ENCODE results near the gene ASPRV1.
"Not testable (repeated sequence)": the region's sequence is repeated elsewhere in the genome, so short reads cannot be mapped to it uniquely, and the experiment has no call there.

The ASPRV1 gene

DNA sequence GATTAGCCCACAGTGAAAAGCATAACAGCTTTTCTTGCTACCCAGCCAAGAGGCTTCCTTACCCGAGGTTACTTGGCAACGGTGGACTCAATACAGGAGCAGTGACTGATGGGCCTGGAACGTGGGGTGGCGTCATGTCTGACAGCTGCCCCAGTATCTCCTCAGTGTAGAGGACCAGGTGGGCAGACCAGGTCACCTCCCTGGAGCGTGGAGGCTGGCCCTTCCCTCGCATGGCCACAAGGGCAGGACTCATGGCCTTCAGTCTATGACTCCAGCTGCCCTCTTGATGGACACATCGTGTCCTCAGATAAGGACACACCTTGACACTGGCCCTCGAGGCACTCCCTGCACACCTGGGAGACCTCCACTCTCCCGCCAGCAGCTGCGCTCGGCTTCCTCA lies 6.4 kb downstream of the ASPRV1 start:
- Histone ChIP-seq H3K9ac (ENCODE audit: low read length) (no peak overlapping the region), H3K27ac (ENCODE audit: low read length) (no peak overlapping the region), H3K27me3 (ENCODE audit: control insufficient read depth, insufficient read depth, low read length) (no peaks in the 10 kb centered on the region), H3K9me3 (ENCODE audit: control insufficient read depth, low read depth, low read length) (no peaks in the 10 kb centered on the region), H3K4me1 (ENCODE audit: control insufficient read depth, low read depth, low read length) (no peaks in the 10 kb centered on the region), H3K4me3 (ENCODE audit: low read length) (no peak overlapping the region), H3K36me3 (ENCODE audit: control insufficient read depth, low read depth, low read length) (no peaks in the 10 kb centered on the region)

GRCh38 chr2:69954084-69954483 lies 7.3 kb downstream of the ASPRV1 start:
- no peak overlapping the region for H3K27ac ChIP-seq (ENCODE audit: low read length)
- H3K9me3 ChIP-seq (ENCODE audit: control insufficient read depth, low read depth, low read length): no peaks in the 10 kb centered on the region
- no peak overlapping the region for H3K9ac ChIP-seq (ENCODE audit: low read length)

GRCh38 chr2:69952336-69953115 lies 8.9 kb downstream of the ASPRV1 start:
- H3K9ac ChIP-seq (ENCODE audit: low read length): no peak overlapping the region
- H3K27ac ChIP-seq (ENCODE audit: low read length): no peak overlapping the region
- H3K4me3 ChIP-seq (ENCODE audit: low read length): no peak overlapping the region
- no peaks in the 10 kb centered on the region for H3K36me3 ChIP-seq (ENCODE audit: control insufficient read depth, low read depth, low read length)
- H3K9me3 ChIP-seq (ENCODE audit: control insufficient read depth, low read depth, low read length): no peaks in the 10 kb centered on the region
- H3K4me1 ChIP-seq (ENCODE audit: control insufficient read depth, low read depth, low read length): no peaks in the 10 kb centered on the region
- H3K27me3 ChIP-seq (ENCODE audit: control insufficient read depth, insufficient read depth, low read length): no peaks in the 10 kb centered on the region

More at GRCh38 chr2:69954084-69954483, 7.3 kb downstream of the ASPRV1 start:
- Histone ChIP-seq H3K27me3 (ENCODE audit: control insufficient read depth, insufficient read depth, low read length) (no peaks in the 10 kb centered on the region), H3K36me3 (ENCODE audit: control insufficient read depth, low read depth, low read length) (no peaks in the 10 kb centered on the region), H3K4me1 (ENCODE audit: control insufficient read depth, low read depth, low read length) (no peaks in the 10 kb centered on the region), H3K4me3 (ENCODE audit: low read length) (no peak overlapping the region)

DNA sequence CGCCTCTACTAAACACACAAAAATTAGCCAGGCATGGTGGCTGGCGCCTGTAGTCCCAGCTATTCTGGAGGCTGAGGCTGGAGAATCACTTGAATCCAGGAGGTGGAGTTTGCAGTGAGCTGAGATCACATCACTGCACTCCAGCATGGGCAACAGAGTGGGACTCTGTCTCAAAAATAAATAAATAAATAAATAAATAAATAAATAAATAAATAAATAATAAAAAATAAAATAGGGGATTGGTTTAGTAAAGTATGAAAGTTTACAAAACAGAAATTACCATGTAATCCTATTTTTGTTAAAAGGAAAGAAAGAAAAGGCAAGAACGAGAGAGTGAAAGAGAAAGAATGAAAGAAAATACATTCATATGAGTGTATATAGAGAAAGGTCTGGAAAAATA lies 10.8 kb downstream of the ASPRV1 start:
- not testable (repeated sequence) for H3K27me3 ChIP-seq (ENCODE audit: control insufficient read depth, insufficient read depth, low read length); H3K4me3 ChIP-seq (ENCODE audit: low read length)

GRCh38 chr2:69950241-69950640 lies 11.2 kb downstream of the ASPRV1 start:
- Histone ChIP-seq H3K27me3 (ENCODE audit: control insufficient read depth, insufficient read depth, low read length) (no peaks in the 10 kb centered on the region), H3K9me3 (ENCODE audit: control insufficient read depth, low read depth, low read length) (no peaks in the 10 kb centered on the region), H3K4me1 (ENCODE audit: control insufficient read depth, low read depth, low read length) (no peaks in the 10 kb centered on the region)

More for the DNA sequence above, 10.8 kb downstream of the ASPRV1 start:
- H3K9ac ChIP-seq (ENCODE audit: low read length); H3K9me3 ChIP-seq (ENCODE audit: control insufficient read depth, low read depth, low read length); H3K36me3 ChIP-seq (ENCODE audit: control insufficient read depth, low read depth, low read length); H3K4me1 ChIP-seq (ENCODE audit: control insufficient read depth, low read depth, low read length); H3K27ac ChIP-seq (ENCODE audit: low read length): not testable (repeated sequence)

GRCh38 chr2:69948963-69949645 lies 12.3 kb downstream of the ASPRV1 start:
- Histone ChIP-seq H3K9ac (ENCODE audit: low read length) (no peak overlapping the region), H3K4me3 (ENCODE audit: low read length) (no peak overlapping the region), H3K27ac (ENCODE audit: low read length) (no peak overlapping the region), H3K4me1 (ENCODE audit: control insufficient read depth, low read depth, low read length) (no peaks in the 10 kb centered on the region), H3K9me3 (ENCODE audit: control insufficient read depth, low read depth, low read length) (no peaks in the 10 kb centered on the region), H3K36me3 (ENCODE audit: control insufficient read depth, low read depth, low read length) (no peaks in the 10 kb centered on the region), H3K27me3 (ENCODE audit: control insufficient read depth, insufficient read depth, low read length) (no peaks in the 10 kb centered on the region)

More at GRCh38 chr2:69950241-69950640, 11.2 kb downstream of the ASPRV1 start:
- no peak overlapping the region for H3K9ac ChIP-seq (ENCODE audit: low read length)
- H3K4me3 ChIP-seq (ENCODE audit: low read length): no peak overlapping the region
- no peaks in the 10 kb centered on the region for H3K36me3 ChIP-seq (ENCODE audit: control insufficient read depth, low read depth, low read length)
- H3K27ac ChIP-seq (ENCODE audit: low read length): no peak overlapping the region

DNA sequence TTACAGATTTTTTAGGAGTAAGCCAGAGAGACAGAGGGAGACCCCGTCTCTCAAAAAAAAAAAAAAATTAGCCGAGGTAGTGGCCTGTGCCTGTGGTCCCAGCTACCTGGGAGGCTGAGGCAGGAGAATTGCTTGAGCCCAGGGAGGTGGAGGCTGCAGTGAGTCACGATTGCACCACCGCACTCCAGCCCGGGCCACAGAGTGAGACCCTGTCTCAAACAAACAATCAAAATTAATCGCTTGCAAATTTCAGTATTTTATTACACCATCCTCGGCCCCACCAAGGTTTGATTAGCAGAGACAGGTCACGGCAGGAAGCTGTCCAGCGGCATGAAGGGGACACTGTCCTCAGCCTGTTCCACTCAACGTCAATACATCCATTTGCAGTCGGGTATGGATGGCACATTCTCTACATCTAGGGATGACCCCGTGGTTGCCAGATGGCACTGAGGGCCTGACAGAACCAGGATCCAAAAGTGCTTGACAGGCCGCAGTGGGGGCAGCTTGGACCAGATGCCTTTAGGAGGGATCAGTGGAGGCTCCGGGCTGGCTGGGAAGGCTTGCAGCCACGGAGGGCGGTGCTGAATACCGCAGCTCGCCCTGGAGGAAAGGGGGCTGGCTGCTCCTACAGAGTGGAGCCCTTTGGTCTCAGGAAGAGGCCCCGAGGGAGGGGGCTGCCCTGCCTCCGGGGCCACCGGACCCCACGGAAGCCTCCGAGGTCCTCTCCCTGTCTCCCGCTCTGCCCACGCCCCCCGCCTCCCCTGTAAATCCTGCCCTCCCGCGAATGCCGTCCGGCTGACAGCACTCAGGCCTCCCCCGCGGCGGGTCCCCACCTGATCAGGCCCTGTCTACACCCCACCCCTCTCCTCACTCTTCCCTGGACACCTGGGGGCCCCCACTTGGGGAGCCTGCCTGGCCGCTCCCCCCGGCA lies 13.1 kb downstream of the ASPRV1 start:
- Histone ChIP-seq H3K4me1 (ENCODE audit: control insufficient read depth, low read depth, low read length) (no peaks in the 10 kb centered on the region), H3K4me3 (ENCODE audit: low read length) (no peak overlapping the region), H3K27me3 (ENCODE audit: control insufficient read depth, insufficient read depth, low read length) (no peaks in the 10 kb centered on the region), H3K27ac (ENCODE audit: low read length) (no peak overlapping the region), H3K9ac (ENCODE audit: low read length) (no peak overlapping the region), H3K9me3 (ENCODE audit: control insufficient read depth, low read depth, low read length) (no peaks in the 10 kb centered on the region), H3K36me3 (ENCODE audit: control insufficient read depth, low read depth, low read length) (no peaks in the 10 kb centered on the region)

DNA sequence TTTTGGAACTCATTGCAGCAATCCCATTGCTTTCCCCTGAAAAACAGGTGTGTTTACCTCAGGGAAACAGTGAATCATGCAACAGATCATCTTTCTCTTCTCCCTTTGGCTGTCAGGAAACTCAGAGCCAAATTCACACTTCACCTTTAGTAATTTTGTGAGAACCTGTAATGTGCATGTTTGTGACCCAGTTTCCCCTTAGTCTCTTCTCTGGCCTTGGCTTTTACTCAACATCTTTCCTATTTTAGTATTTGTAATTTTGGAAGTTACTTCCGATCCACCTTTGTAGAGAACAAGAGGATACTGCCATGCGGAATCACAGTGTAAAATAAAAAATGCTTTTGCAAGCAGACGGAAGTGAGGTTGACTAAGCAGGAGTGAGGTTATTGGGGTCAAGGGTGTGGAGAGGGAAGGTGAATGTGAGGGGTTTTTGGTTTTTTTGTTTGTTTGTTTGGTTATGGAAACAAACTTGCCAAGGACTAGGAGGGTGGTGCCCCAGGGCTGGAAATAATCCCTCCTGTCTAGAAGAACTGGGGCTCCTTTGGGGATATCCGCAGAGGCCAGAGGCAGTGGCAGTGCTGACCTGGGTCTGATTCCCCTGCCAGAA lies 14.0 kb downstream of the ASPRV1 start:
- Histone ChIP-seq H3K27me3 (ENCODE audit: control insufficient read depth, insufficient read depth, low read length) (no peaks in the 10 kb centered on the region), H3K36me3 (ENCODE audit: control insufficient read depth, low read depth, low read length) (no peaks in the 10 kb centered on the region), H3K9ac (ENCODE audit: low read length) (no peak overlapping the region), H3K4me1 (ENCODE audit: control insufficient read depth, low read depth, low read length) (peaks cover 4% of the 10 kb centered on the region), H3K4me3 (ENCODE audit: low read length) (no peak overlapping the region), H3K9me3 (ENCODE audit: control insufficient read depth, low read depth, low read length) (no peaks in the 10 kb centered on the region), H3K27ac (ENCODE audit: low read length) (no peak overlapping the region)

DNA sequence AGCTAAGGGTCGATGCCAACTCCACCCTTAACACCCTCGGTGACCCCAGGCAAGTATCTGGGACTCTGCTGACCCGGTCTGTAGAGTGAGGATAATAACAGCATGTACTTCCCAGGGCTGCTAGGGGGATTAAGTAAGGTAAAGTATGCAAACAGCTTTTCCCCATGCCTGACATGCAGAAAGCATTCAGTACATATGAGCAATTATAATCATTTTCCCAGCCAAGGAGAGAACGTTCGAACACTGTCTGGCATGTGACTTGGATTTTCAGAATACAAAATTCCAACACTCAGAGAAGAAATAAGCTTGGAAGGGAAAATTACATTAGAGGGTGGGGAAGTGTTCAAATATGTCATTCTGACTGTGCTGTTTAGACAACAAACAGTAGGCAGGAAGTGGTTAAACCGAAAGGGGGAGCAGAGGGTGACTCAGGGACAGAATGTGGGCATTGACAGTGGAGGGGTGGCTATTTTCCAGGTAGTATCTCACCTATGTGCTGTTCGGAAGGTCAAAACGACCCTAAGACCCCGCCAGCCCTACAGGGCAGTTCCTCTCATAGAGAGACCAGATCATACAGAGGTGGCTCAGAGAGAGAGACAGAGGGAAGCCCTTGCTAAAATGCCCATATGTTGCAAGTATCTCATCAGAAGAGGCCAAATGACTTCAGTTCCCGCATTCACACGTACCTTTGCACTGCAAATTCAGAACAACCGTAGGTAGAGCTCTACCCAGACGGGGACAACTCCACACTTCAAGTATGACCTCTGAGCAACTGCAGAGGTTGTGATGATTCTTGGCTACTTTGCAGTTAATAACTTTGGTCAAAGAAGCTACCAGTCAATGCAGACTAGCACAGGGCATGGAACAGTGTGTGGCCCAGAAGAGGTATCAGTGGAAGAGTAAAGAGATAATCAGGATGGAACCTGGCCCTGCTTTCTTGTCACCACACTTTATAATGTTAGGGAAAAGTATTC lies 14.8 kb downstream of the ASPRV1 start:
- H3K4me3 ChIP-seq (ENCODE audit: low read length): no peak overlapping the region
- peaks cover 4% of the 10 kb centered on the region for H3K4me1 ChIP-seq (ENCODE audit: control insufficient read depth, low read depth, low read length)
- no peaks in the 10 kb centered on the region for H3K27me3 ChIP-seq (ENCODE audit: control insufficient read depth, insufficient read depth, low read length)
- H3K36me3 ChIP-seq (ENCODE audit: control insufficient read depth, low read depth, low read length): no peaks in the 10 kb centered on the region
- H3K9ac ChIP-seq (ENCODE audit: low read length): no peak overlapping the region
- no peak overlapping the region for H3K27ac ChIP-seq (ENCODE audit: low read length)
- H3K9me3 ChIP-seq (ENCODE audit: control insufficient read depth, low read depth, low read length): no peaks in the 10 kb centered on the region

GRCh38 chr2:69945941-69946340 lies 15.5 kb downstream of the ASPRV1 start:
- Histone ChIP-seq H3K9ac (ENCODE audit: low read length) (no peak overlapping the region), H3K27me3 (ENCODE audit: control insufficient read depth, insufficient read depth, low read length) (no peaks in the 10 kb centered on the region), H3K4me1 (ENCODE audit: control insufficient read depth, low read depth, low read length) (peaks cover 4% of the 10 kb centered on the region), H3K4me3 (ENCODE audit: low read length) (no peak overlapping the region), H3K27ac (ENCODE audit: low read length) (no peak overlapping the region), H3K9me3 (ENCODE audit: control insufficient read depth, low read depth, low read length) (no peaks in the 10 kb centered on the region), H3K36me3 (ENCODE audit: control insufficient read depth, low read depth, low read length) (no peaks in the 10 kb centered on the region)

Data from iPS-18a (cell line).